NCI-H774 (cell line): ENCODE data around the gene LMLN.
A peak's percentile ranks its signal among the peaks of the same experiment; 100 is the strongest.
"Not testable (repeated sequence)": the region's sequence is repeated elsewhere in the genome, so short reads cannot be mapped to it uniquely, and the experiment has no call there.

ENCODE experiments used
- DNase-seq: peaks from one replicate; lab custom pipeline; 2025; lab: John Stamatoyannopoulos, UW

Gene LMLN

DNA sequence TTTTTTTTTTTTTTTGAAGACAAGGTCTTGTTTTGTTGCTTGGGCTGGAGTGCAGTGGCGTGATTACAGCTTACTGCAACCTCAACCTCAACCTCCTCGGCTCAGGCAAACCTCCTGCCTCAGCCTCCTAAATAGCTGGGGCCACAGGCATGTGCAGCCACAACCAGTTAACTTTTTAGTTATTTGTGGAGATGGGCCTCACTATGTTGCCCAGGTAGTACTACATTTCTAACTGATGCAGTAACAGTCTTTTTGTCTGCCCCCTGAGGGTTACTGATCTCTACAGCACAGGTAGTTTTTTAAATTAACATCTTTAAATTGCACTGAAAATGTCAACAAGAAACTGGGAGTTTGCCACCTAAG, 3.4 kb upstream of the LMLN start:
- no peak for DNase-seq

DNA sequence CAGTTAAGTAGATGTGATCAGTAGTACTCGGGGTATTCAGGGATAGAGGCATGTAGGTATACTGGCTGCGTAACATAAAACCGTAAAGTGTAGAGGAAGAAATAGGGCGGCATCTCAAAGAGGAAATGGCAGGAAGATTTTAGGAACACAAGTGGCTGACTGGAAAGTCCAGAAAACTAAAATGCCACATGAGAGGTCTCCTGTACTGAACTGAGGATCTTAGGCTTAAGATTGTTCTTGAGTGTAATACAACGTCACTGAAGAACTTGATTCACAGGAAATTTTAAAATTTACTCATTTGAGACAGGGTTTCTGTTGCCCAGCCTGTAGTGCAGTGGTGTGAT, 2.3 kb upstream of the LMLN start:
- no peak for DNase-seq

DNA sequence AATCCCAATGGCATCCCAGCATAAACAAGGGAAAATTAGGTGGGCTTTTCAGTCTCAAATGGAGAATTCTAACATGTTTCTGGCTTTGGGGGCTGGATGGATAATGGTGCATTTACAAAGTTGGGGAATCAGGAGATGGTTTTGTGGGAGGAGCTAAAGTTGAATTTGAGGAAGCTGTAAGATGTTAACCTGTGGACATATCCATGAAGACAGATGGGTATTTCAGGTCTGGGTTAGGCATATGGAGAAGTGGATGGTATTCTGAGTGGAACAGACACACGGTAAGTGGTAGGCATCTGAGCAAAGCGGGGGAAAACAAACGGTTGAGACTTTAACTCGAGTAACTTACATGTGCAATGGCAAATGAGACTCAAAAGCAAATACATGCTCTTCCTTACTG, 1.7 kb upstream of the LMLN start:
- no peak for DNase-seq

DNA sequence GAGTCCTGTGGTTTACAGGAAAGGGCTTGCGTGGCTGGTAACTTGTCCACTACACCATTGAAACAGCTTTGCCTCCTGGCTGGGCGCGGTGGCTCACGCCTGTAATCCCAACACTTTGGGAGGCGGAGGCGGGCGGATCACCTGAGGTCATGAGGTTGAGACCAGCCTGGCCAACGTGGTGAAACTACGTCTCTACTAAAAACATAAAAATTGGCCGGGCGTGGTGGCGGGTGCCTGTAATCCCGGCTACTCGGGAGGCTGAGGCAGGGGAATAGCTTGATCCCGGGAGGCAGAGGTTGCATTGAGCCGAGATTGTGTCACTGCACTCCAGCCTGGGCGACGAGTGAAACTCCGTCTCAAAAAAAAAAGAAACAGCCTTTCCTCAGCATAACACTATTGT, 1.2 kb upstream of the LMLN start:
- DNase-seq: not testable (repeated sequence)

DNA sequence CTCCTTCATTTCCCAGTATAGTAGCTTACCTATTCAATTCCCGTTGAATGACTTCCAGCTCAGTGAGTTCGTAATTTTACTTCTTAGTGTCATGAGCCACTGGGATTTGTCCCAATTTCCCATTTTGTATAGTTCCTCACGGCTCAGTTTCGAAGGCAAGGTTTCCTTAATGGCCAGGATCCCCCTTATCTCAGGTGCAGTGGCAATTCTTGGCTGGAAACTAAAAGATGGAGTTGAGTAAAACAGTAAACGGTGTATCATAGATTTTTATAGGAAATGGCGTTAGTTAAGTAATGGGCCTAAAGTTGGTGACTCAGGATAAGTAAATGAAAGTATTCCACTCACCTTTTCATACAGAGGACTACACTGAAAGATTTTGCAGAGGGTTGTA, 522 bp upstream of the LMLN start:
- no peak for DNase-seq

DNA sequence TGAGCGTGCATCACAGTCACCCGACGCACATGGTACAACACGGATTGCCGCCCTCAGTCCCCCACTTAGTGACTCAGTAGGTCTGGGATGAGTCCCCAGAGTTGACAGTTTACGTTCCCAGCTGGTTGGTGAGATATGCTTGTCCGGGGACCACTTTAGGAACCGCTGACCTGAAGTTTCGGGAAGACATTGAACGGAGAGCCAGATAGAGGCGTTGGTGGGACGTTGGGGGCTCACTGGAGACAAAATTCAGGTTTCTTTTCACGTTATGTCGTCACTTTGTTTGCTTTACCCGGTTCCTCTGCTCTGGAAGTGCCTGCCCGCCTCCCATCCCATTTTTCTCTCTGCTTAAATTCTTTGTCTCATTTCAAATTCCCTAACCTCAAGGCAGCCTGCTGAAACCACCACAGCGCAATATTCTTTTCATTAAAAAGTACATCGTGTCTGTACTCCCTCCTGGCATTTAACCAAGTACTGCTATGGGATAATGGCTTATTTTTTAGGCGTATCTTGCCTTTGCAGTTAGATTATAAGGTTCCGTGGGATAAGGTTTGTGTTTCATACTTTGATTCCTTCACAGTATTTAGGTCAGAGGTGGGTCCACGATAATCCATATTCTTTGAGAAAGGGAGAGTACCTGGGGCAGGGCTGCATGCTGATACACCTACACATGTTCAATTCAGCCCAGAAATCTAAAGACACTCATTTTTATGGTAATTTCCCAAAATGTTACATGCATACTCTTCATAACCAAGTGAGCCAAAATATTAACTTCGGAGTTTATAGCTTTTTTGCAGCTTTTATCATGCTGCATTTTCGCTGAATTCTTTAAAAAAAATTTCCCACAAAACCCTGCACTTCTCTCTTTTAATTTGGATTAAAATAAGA, 921 bp downstream of the LMLN start:
- no peak for DNase-seq

DNA sequence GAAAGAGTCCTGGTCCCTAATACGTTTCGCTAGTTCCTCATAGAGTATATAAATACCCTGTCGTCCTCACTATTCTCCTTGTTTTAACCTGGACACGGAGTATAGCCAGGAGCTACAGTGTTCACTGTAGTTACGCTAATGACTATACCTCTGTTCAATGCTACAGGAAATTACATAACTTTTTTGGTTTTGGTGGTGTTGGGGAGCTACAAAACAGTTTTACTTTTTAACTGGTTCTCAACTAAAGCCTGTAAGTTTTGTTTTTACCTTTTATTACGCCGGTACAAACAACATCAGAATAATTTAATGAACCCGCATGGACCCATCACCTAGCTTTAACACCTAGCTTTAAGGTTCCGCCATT, 1.5 kb downstream of the LMLN start:
- no peak for DNase-seq

DNA sequence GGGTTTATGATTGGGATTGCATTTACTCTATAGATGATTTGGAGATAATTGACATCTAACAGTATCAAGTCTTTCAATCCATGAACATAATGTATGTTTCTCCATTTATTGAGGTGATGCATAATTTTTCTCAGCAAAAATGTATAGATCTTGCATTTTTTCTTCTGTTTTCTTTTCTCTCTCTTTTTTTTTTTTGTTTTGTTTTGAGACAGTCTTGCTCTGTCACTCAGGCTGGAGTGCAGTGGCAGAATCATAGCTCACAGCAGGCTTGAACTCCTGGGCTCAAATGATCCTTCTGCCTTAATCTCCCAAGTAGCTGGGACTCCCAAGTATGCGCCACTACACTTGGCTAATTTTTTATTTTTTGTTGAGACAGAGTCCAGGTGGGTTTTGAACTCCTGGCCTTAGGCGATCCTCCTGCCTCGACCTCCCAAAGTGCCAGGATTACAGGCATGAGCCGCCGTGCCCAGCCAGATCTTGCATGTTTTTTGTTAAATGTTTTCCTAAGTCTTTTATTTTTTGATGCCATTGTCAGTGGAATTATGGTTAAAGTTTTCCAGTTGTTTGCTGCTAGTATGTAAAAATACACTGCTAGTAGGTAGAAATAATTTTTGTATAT, 3.1 kb downstream of the LMLN start:
- DNase-seq: no peak

DNA sequence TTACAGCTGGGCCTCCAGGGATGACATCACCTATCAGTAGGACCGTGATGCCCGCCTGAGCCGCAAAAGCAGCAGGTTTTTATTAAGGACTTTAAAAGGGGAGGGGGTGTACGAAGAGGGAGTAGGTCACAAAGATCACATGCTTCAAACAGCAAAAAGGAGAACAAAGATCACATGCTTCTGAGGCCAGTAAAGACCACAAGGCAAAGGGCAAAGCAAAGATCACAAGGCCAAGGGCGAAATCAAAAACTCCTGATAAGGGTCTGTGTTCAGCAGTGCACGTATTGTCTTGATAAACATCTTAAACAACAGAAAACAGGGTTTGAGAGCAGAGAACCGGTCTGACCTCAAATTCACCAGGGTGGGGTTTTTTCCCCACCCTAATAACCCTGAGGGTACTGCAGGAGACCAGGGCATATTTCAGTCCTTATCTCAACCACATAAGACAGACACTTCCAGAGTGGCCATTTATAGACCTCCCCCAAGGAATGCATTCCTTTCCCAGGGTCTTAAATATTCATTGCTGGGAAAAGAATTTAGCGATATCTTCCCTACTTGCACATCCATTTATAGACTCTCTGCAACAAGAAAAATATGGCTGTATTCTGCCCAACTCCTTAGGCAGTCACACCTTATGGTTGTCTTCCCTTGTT, 7.4 kb downstream of the LMLN start:
- DNase-seq: not testable (repeated sequence)

DNA sequence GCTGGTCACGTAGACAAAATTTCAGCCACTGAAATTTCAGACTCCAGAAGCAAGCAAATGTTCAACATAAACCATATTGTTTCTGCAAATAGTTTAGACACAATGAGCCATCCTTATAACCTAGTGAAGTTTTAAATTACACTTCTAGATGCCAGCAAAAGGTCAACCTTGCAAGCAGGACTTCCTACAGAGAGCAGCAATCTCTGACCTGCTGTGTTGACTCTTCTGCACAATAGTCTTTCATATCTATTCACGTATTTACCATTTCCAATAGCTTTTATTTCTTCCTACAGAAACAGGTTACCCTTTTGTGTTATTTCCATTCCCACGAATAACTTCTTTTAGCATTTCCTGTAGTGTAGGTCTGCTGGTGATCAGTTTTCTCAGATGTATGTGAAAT, 10.6 kb downstream of the LMLN start:
- DNase-seq: no peak

DNA sequence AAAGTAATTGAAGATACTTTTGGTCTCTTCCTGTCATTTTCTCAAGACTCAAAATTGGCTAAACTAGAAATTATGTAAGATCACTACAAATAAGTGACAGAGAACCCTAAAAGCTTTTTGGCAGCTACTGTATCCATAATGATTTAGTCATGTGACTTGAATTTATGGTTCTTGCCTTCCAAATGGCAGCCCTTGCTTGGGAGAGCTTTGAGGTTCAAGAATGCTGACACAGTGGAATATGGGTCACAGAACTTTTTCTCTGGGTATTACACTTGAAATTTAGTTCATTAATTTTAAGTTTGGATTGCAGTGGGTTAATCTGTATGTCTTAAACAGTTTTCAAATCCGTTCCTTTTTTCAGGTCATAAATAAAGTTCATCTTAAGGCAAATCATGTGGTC, 14.0 kb downstream of the LMLN start:
- DNase-seq: no peak

DNA sequence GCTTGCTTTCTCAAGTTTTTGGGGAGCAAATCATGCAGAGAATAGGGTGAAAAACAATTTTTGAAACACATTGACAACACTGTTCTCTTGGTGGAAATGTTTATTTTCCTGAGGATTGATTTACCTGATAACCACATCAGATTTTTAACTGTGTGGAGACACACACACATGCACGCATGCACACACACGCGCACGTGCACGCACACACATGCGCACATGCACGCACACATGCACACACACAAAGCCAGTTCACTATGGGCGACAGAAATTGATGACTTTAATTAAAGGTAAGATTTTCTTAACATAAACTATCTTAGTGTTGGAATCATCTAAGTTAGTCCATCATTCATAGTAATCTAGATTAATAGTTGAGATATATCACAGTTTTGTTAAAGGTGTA, 15.3 kb downstream of the LMLN start:
- DNase-seq: no peak

DNA sequence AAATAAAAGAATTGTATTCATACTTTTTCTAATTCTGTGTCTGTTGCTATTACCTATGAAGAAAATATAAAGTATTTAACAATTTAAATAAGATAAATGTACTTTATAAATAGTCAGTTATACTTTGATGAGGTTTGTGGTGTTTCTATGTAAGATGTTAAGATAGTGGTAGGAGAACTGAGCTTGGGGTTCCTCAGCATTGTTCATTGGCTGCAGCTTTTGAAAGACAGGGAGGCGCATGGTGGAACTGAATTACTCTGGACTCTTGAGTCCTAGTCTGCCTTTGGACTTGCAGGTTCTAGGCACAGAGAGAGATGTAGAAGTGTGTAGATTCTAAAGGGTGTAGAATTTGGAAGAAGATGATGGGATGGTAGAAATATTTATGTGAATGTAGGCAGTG, 23.1 kb downstream of the LMLN start:
- no peak for DNase-seq

DNA sequence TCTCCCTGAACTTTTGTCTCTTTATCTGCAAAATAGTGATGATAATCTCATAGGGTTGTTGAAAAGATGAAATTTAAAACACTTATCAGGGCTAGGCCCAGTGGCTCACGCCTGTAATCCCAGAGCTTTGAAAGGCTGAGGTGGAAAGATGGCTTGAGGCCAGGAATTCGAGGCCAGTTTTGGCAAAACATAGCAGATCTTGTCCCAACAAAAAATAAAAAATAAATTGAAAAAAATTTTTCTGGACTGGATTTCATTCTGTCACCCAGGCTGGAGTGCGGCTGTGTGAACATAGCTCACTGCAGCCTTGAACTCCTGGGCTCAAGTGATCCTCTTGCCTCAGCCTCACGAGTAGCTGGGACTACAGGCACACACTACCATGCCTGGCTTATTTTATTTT, 29.6 kb downstream of the LMLN start:
- no peak for DNase-seq

DNA sequence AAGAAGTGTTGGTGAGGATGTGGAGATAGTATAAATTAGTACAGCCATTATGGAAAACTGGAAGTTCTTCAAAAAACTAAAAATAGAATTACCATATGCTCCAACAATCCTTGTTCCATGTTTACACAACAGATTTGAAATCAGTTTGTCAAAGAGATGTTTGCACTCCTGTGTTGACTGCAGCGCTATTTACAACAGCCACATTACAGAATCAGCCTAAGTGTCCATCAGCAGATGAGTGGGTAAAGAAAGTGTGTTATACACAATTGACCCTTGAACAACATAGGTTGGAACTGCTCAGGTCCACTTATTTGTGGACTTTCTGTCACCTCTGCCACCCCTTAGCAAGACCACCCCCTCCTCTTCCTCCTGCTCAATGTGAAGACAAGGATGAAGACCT, 34.7 kb downstream of the LMLN start:
- peak; percentile 5 for DNase-seq

DNA sequence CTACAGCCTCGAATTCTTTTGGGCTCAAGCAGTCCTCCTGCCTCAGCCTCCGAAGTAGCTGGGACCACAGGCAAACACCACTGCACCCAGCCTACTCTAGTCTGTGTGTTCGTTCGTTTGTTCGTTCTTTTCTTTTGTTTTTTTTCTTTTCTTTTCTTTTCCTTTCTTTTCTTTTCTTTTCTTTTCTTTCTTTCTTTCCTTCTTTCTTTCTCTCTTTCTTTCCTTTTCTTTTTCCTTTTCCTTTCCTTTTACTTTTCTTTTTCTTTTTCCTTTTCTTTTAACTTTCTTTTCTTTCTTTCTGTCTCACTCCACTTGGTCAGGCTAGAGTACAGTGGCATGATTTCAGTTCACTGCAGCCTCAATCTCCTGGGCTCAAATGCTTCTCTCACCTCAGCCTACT, 36.8 kb downstream of the LMLN start:
- no peak for DNase-seq

DNA sequence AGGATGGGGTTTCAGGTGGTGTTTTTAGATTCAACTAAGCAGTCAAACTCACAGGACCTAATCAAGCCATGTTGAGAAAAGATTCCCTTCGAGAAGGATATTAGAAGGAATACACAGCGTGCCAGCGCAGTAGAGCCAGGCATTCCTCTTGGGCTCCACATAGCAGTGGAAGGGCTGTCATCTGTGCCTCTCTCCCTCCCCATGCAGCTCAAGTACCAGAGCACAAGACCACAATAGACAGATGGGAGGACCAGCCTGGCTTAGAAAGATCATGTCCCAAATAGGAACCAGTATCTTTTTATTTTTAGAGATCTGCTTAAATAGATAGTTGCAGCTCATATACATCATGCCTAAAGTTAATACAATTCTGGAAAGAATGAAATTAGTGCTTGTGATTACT, 37.9 kb downstream of the LMLN start:
- no peak for DNase-seq

DNA sequence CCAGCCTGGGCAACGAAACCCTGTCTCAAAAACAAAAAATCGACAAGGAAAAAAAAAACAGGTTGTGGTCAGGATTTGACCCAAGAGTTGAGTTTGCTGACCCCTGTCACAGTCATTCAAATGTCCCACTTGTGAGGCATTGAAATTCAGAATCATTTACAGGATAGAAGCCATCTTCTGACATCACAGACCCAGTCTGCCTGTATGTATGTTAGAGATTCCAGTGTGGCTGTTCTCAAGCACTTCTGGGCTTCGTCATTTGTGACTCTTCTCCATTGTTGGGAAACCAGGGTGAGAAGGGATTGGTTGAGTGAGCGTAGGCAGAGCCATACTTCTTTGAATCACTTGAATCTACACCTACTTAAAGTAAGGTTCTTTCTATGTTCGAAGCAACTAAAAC, 57.1 kb downstream of the LMLN start:
- DNase-seq: no peak

DNA sequence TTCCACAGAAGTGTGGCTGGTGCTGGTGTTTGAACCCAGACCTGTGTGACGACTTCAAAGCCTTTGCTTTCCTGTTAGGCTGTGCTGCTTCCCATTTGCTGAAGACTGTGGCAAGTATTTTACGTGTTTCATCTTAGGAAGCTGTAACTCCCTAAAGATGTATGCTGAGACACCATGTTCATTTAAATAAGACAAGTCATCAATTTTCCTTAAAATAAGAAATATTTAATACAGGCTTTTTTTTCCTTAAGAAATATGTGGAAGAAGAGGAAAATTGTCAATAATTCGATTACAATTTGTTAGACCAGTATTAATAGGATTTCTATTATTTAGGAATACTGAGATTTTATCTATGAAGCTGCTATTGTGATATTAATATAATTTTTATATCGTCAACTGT, 58.4 kb downstream of the LMLN start:
- no peak for DNase-seq

DNA sequence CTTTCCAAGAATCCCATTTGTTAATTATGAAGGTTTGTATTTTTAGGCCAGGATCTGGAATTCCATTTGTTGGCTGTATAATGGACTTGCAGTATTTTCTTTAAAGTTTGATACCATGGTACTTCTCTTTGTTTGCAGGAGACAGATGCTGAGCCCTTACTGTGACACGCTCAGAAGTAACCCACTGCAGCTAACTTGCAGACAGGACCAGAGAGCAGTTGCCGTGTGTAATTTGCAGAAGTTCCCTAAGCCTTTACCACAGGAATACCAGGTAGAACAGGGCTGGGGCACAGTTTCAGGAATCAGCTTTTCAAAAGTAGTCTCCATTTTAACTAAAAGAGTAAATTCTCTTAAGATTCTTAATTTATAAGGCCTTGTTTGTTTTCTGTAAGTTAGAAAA, 59.1 kb downstream of the LMLN start:
- DNase-seq: no peak

DNA sequence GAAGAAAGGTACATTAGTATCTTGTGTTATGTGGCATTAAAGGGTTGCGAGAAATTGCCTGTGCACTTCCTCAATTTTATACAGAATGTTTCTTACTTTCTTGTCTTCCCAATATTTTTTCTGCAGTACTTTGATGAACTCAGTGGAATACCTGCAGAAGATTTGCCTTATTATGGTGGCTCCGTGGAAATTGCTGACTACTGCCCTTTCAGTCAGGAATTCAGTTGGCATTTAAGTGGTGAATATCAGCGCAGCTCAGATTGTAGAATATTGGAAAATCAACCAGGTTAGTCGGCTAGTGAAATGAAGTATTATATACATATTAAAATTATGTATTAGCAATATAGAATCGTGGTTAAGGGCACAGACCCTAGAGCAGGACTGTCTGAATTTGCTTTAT, 61.3 kb downstream of the LMLN start:
- DNase-seq: no peak

DNA sequence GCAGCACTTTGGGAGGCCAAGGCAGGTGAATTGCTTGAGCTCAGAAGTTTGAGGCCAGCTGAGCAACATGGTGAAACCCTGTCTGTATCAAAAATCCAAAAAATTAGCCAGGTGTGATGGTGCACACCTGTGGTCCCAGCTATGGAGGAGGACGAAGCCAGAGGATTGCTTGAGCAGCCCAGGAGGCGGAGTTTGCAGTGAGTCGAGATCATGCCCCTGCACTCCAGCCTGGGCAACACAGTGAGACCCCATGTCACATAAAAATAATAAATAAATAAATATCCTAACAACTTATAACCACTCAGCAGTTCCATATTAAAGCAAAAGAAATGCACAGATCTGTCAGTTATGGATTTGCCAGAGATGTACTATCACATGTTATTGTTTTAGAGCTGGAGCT, 62.6 kb downstream of the LMLN start:
- no peak for DNase-seq

DNA sequence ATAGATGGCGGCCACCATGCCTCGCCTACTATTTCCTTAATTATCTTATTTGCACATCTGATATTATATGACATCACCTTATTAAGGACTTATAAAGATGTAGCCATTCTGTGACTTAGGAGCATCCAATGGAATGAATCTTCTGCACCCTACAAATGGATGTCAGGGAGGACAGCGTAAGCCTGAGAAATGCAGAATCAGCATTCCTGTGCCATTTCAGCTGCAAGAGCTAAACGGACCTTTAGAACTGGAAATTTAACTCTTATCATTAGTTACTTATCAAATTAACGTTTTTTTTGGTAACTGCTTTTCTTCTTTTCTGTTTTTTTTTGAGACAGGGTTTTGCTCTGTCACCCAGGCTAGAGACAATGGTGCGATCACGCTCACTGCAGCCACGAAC, 65.6 kb downstream of the LMLN start:
- DNase-seq: no peak

DNA sequence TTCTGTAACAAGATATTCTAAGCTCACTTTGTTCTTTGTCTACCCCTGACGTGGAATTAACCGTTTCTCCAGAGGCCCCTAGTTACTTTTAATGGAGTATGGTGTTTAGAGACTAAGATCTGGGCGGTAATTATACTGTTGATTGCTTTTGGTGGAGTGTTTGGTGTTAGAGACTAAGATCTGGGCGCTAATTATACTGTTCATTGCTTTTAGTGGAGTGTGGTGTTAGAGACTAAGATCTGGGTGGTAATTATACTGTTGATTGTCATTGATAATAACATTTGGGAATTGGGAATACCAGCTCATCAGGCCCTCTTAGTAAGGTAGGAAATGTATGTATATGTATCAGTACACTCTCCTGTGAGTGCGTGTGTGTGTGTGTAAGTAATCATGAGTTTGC, 66.6 kb downstream of the LMLN start:
- DNase-seq: no peak
